OCI-LY7 (cell line): ENCODE measurements around the gene CADM4. TPM values are rescaled to one million over a fixed set of nuclear protein-coding genes. Genes with fewer than 3 reads are reported as not detected.

ENCODE experiments used
- BruUV-seq: library from RNA; stranded (reverse); fragments of 400-500 nt; replicated peaks from 2 replicates; lab custom pipeline; 2021; lab: Mats Ljungman, UMichigan
- CTCF ChIA-PET: fragments of 300-600 bp; sonication (Branson Sonifier 250); formaldehyde crosslinking; loops from one replicate; lab custom pipeline; 2022; ENCODE audit warnings: antibody characterized with exemption; ENCODE audit not compliant: unreplicated experiment; lab: Charles Lee
- POLR2A ChIA-PET: fragments of 300-600 bp; sonication (Branson Sonifier 250); formaldehyde crosslinking; loops from one replicate; lab custom pipeline; 2022; ENCODE audit warnings: antibody characterized with exemption; lab: Charles Lee
- DNase-seq: peaks from one replicate; pipeline ENCODE4 v3.0.0-alpha.2; 2015; ENCODE audit warnings: low spot score
- H2AFZ ChIP-seq: fragments of 200-600 bp; sonication (generic), shearing (Covaris generic); 2 replicates; pipeline ENCODE4 v1.6.1; 2014; ENCODE audit warnings: mild to moderate bottlenecking, antibody characterized with exemption, low read length, moderate library complexity
- H3K27ac ChIP-seq: fragments of 200-600 bp; sonication (generic); 2 replicates; pipeline ENCODE4 v1.5.1; 2014; ENCODE audit warnings: mixed run types, low read depth, mild to moderate bottlenecking, moderate library complexity, low read length, inconsistent platforms; ENCODE audit not compliant: poor library complexity, severe bottlenecking
- H3K36me3 ChIP-seq: fragments of 200-600 bp; sonication (generic); 2 replicates; pipeline ENCODE4 v1.6.1; 2014; ENCODE audit warnings: mild to moderate bottlenecking, antibody characterized with exemption, low read length, moderate library complexity, mixed read lengths; ENCODE audit not compliant: insufficient read depth
- H3K4me1 ChIP-seq: fragments of 200-600 bp; sonication (generic); 2 replicates; pipeline ENCODE4 v1.5.1; 2014; ENCODE audit warnings: mild to moderate bottlenecking, low read length; ENCODE audit not compliant: insufficient read depth, poor library complexity, severe bottlenecking
- H3K4me2 ChIP-seq: fragments of 200-600 bp; sonication (generic); 2 replicates; pipeline ENCODE4 v1.6.1; 2014; ENCODE audit warnings: mild to moderate bottlenecking, low read length
- H3K4me3 ChIP-seq: fragments of 200-600 bp; sonication (generic); 2 replicates; pipeline ENCODE4 v1.5.1; 2014; ENCODE audit warnings: mild to moderate bottlenecking, low read depth, low read length; ENCODE audit not compliant: poor library complexity, severe bottlenecking
- H3K79me2 ChIP-seq: fragments of 200-600 bp; sonication (generic); 2 replicates; pipeline ENCODE4 v1.6.1; 2016; ENCODE audit warnings: low read depth, mild to moderate bottlenecking, low read length, moderate library complexity, mixed read lengths; ENCODE audit not compliant: insufficient read depth
- H3K9me2 ChIP-seq: fragments of 200-600 bp; sonication (generic); 2 replicates; pipeline ENCODE4 v1.6.1; 2016; ENCODE audit warnings: mild to moderate bottlenecking, low read length, mixed read lengths; ENCODE audit not compliant: insufficient read depth
- H3K9me3 ChIP-seq: fragments of 200-600 bp; sonication (generic); 2 replicates; pipeline ENCODE4 v1.6.1; 2014; ENCODE audit warnings: mild to moderate bottlenecking, mixed run types, low read length, mixed read lengths
- H4K20me1 ChIP-seq: fragments of 200-600 bp; sonication (generic); 2 replicates; pipeline ENCODE4 v1.6.1; 2014; ENCODE audit warnings: mild to moderate bottlenecking, antibody characterized with exemption, low read length, moderate library complexity, mixed read lengths; ENCODE audit not compliant: insufficient read depth
- CTCF ChIP-seq: fragments of 200-600 bp; sonication (generic); conservative IDR thresholded peaks from 2 replicates; pipeline ENCODE4 v1.5.1; 2014; ENCODE audit warnings: mild to moderate bottlenecking, antibody characterized with exemption, low read length, moderate library complexity, mixed read lengths
- EZH2phosphoT487 ChIP-seq: fragments of 200-600 bp; sonication (generic); IDR thresholded peaks from 2 replicates; pipeline ENCODE4 v1.6.1; 2018; ENCODE audit warnings: low read depth, borderline replicate concordance, mild to moderate bottlenecking, mixed run types, antibody characterized with exemption, low read length, moderate library complexity, mixed read lengths
- intact Hi-C: fragments of 100-400 bp; cut with micrococcal nuclease; formaldehyde crosslinking; loops from one replicate; pipeline ENCODE4 v1.10.0; 2022; ENCODE audit not compliant: unreplicated experiment
- total RNA-seq, 2 experiments: library from RNA; depleted of rRNA in 1 of 2; stranded (reverse); fragments of >200 nt in 1 of 2; shearing (Covaris generic) in 1 of 2; gene quantifications; 2 replicates each; pipeline ENCODE4 v1.2.3, GENCODE V29; 2014 to 2022

CADM4 gene
- total RNA-seq, 2 experiments from 2014 or later = not detected

DNA sequence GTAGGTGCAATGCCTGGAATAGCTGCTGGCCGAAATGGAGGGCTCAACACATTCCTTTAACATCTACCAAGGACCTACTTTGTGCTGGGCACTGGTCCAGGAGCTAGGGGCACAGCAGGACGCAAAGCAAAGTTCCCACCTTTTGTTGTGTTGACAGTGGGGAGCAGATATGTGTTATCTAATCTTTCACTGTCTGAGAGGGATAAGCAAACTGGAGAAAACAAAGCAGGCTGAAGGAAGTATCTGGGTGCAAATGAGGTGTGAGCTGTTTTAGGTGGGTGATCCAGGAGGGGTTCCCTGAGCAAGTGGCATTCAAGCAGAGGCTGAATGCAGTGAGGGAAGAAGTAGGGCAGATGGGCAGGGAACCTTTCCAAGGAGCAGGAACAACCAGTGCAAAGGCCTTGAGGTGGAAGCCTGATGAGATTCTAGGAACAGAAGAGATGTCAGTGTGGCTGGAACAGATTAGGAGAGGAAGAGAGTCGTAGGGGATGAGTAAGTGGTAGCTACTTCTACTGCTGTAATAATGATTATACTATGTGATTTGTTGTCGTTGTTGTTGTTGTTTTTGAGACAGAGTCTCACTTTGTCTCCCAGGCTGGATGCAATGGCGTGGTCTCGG is 32.5 kb upstream of the CADM4 start:
- Histone ChIP-seq H3K36me3 (no peaks in the 10 kb centered on the region), H3K4me3 (no peak overlapping the region), H4K20me1 (no peaks in the 10 kb centered on the region), H3K27ac (no peak overlapping the region), H3K79me2 (no peaks in the 10 kb centered on the region), H3K9me3 (no peaks in the 10 kb centered on the region), H2AFZ (no peak overlapping the region), H3K9me2 (no peaks in the 10 kb centered on the region), H3K4me1 (no peaks in the 10 kb centered on the region), H3K4me2 (no peak overlapping the region)
- TF ChIP-seq EZH2phosphoT487 = no peak
- TF ChIP-seq CTCF = no peak
- POLR2A ChIA-PET = no interaction called here
- no peak for DNase-seq
- intact Hi-C loops = no loop called here
- BruUV-seq = no TSS peak
- CTCF ChIA-PET = no interaction called here

DNA sequence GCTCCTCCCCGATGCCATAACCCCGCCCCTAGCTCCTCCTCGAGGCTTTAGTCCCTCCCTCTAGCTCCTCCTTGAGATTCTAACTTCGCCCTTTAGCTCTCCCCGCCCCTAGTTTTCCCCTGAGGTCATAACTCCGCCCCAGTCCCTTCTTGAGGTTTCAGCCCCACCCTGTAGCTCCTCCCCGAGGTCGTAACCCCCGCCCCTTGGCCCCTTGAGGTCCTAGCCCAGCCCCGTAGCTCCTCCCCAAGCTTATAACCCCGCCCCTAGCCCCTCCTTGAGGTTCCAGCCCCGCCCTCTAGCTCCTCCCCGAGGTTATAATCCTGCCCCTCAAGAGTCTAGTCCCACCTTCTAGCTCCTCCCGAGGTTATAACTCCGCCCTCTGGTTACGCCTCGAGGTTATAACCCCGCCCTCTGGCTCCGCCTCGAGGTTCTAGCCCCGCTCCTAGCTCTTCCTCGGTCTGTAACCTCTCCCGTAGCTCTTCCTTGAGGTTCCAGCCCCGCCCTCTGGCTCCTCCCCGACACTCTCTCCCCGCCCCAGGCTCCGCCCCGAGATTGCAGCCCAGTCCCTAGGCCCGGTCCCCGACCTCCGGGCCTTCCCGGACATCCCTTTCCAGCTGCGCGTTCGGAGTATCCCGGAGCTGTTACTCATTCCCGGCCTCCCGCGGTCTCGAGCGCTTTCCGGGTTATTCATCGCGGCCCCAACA is 28.9 kb upstream of the CADM4 start:
- H4K20me1 ChIP-seq = no peaks in the 10 kb centered on the region
- no peaks in the 10 kb centered on the region for H3K9me2 ChIP-seq
- no peaks in the 10 kb centered on the region for H3K79me2 ChIP-seq
- peak overlapping the region; percentile 49 for H3K4me2 ChIP-seq
- BruUV-seq = no TSS peak
- H3K4me1 ChIP-seq = peaks cover 7% of the 10 kb centered on the region
- no peak overlapping the region for H3K27ac ChIP-seq
- H3K9me3 ChIP-seq = no peaks in the 10 kb centered on the region
- no peaks in the 10 kb centered on the region for H3K36me3 ChIP-seq
- intact Hi-C loops = loop anchor here (10.0 kb wide), 1 partner anchor 56 kb away; no protein-coding TSS in a partner anchor
- H3K4me3 ChIP-seq = peak overlapping the region; percentile 35
- ChIA-PET CTCF (interaction anchor here (0.6 to 1.1 kb wide), 8 partner anchors 9 to 1588 kb away, joined by 3 to 6 read pairs (median 3); no protein-coding TSS in a partner anchor), POLR2A (interaction anchor here (0.6 to 1.0 kb wide), 8 partner anchors 9 to 426 kb away, joined by 3 to 4 read pairs (median 3); no protein-coding TSS in a partner anchor)
- peak; percentile 97 for DNase-seq
- peak overlapping the region; percentile 23; the same call in 1 of the 2 replicates for H2AFZ ChIP-seq
- no peak for TF ChIP-seq EZH2phosphoT487
- TF ChIP-seq CTCF = no peak
